Mesothelial cell of epicardium (in vitro differentiated cells): ENCODE results near the gene OR52K1. TPM values are rescaled to one million over a fixed set of nuclear protein-coding genes. Genes with fewer than 3 reads are reported as not detected.

Source experiments
- DNase-seq, 2 experiments: peaks; one replicate each; pipeline ENCODE4 v3.0.0; 2021; ENCODE audit warnings: low spot score in 2 of 2; ENCODE audit not compliant: unreplicated experiment in 2 of 2
- H3K27ac Mint-ChIP-seq: 2 replicates; pipeline ENCODE4 v1.8.0; 2021; ENCODE audit warnings: mixed read lengths
- H3K27me3 Mint-ChIP-seq: 2 replicates; pipeline ENCODE4 v1.8.0; 2021; ENCODE audit warnings: low read depth, mixed read lengths
- H3K36me3 Mint-ChIP-seq: 2 replicates; pipeline ENCODE4 v1.8.0; 2021; ENCODE audit warnings: mixed read lengths
- H3K4me1 Mint-ChIP-seq: 2 replicates; pipeline ENCODE4 v1.8.0; 2021; ENCODE audit warnings: mixed read lengths
- H3K4me3 Mint-ChIP-seq: 2 replicates; pipeline ENCODE4 v1.8.0; 2021; ENCODE audit warnings: mild to moderate bottlenecking, moderate library complexity, mixed read lengths
- H3K9me3 Mint-ChIP-seq: 2 replicates; pipeline ENCODE4 v1.8.0; 2021; ENCODE audit warnings: mixed read lengths
- total RNA-seq: library from RNA; stranded (reverse); gene quantifications from 3 replicates; pipeline ENCODE4 v1.2.1, GENCODE V29; 2021
- TF ChIP-seq, protein P1 (sequence below): fragments of 200-600 bp; sonication (generic); IDR thresholded peaks from one replicate; pipeline ENCODE4 v1.5.0; 2021; ENCODE audit warnings: antibody characterized with exemption; ENCODE audit not compliant: unreplicated experiment

Gene OR52K1
- total RNA-seq, 1 donor from 2014 or later = not detected

DNA sequence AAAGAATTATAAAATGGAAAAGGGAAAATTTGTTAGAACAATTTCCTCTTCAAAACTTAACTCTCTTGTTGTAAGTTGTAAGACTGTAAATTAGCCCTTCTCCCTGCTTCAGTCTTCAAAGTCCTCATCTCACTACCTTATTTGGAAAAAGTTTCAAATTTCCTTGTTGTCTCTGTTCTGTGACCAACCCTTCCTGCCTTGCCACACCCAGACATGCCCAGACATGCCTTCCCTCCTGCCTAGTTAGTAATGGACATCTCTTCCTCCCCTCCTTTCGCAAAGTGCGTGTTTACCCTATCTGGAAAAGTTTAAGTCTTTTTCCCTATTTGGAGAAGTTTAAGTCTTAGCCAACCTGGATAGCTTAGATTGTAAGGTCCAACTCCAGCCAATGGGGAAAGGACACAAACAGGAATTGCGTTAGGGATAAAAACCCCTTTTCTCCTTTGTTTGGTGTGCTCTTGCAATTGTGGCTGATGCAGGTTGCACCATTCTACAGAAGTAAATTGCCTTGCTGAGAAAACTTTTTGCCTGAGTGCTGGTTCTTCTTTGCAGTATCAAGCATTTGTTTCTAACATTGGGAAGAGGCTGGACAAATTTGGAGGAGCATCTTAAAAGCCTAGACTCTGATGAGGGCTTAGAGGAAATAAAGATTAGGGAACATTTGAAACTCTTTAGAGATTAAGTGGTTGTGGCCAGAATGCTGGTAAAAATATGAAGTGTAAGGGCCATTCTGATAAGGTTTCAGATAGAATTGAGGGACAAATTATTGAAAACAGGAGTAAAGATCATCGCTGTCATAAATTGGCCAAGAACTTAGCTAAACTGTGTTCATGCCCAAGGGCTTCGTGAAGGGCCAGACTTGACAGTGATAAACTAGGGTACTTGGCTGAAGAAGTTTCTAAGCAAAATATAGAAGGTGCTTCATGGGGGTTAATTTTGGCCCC is 18.0 kb upstream of the OR52K1 start:
- no peak overlapping the region for H3K4me3 Mint-ChIP-seq
- no peak overlapping the region for H3K27ac Mint-ChIP-seq
- TF ChIP-seq, protein P1, sequence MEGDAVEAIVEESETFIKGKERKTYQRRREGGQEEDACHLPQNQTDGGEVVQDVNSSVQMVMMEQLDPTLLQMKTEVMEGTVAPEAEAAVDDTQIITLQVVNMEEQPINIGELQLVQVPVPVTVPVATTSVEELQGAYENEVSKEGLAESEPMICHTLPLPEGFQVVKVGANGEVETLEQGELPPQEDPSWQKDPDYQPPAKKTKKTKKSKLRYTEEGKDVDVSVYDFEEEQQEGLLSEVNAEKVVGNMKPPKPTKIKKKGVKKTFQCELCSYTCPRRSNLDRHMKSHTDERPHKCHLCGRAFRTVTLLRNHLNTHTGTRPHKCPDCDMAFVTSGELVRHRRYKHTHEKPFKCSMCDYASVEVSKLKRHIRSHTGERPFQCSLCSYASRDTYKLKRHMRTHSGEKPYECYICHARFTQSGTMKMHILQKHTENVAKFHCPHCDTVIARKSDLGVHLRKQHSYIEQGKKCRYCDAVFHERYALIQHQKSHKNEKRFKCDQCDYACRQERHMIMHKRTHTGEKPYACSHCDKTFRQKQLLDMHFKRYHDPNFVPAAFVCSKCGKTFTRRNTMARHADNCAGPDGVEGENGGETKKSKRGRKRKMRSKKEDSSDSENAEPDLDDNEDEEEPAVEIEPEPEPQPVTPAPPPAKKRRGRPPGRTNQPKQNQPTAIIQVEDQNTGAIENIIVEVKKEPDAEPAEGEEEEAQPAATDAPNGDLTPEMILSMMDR = no peak
- peaks cover 3% of the 10 kb centered on the region for H3K36me3 Mint-ChIP-seq
- H3K27me3 Mint-ChIP-seq = no peaks in the 10 kb centered on the region
- peaks cover 29% of the 10 kb centered on the region for H3K9me3 Mint-ChIP-seq
- H3K4me1 Mint-ChIP-seq = peaks cover 12% of the 10 kb centered on the region
- no peak for DNase-seq

DNA sequence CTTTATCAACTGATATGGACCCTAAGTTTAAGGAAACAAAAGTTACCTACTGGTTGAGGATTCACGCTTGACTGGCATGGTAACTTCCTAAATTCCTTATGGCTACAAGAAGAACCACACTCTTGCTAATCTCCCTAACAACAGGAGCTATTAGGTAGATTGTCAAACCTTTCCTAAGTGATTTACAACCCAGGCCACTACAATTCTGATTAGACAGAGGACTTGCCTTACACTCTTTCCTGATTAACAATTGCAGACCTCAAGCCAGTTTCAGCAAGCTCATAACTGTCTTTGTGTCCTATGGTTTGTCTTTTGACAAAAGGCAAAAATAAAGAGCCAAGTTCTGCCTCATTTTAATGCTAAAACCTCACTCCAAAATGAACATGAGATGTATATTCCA is 17.0 kb upstream of the OR52K1 start:
- DNase-seq = no peak
- Mint-ChIP-seq H3K27me3 (peaks cover 4% of the 10 kb centered on the region), H3K4me3 (no peak overlapping the region), H3K36me3 (peaks cover 3% of the 10 kb centered on the region), H3K9me3 (peaks cover 29% of the 10 kb centered on the region), H3K4me1 (peaks cover 5% of the 10 kb centered on the region), H3K27ac (no peak overlapping the region)
- TF ChIP-seq, protein P1 = no peak

DNA sequence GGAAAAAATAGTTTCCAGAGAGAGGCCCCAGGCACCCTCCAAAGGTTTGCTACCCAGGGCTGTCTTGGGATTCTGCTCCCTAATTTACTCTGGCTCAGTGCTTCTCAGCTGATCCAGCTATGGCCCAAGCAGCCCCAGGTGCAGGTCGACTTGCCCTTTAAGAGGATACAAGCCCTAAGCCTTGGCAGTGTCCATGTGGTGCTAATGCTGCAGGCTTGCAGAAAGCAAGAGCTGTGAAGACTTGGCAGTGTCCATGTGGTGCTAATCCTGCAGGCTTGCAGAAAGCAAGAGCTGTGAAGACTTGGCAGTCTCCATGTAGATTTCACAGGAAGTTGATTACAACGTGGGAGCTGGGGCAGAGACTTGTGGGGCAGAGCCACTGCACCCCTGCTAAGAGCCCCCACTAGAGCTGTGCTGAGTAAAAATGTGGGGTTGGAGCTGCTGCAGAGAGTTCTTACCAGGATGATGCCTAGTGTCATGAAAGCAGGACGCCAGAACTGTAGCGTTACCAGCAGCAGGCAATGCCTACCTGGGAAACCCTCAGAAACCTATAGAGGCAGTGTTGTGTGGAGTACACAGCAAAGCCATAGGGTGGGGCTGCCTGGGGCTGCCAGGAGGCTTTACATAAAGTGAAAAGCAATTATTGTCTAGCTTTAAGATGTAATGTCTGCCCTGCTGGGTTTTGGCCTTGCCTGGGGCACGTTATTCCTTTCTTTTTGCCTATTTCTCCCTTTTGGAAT is 16.1 kb upstream of the OR52K1 start:
- Mint-ChIP-seq H3K36me3 (peaks cover 3% of the 10 kb centered on the region), H3K27me3 (peaks cover 4% of the 10 kb centered on the region)

DNA sequence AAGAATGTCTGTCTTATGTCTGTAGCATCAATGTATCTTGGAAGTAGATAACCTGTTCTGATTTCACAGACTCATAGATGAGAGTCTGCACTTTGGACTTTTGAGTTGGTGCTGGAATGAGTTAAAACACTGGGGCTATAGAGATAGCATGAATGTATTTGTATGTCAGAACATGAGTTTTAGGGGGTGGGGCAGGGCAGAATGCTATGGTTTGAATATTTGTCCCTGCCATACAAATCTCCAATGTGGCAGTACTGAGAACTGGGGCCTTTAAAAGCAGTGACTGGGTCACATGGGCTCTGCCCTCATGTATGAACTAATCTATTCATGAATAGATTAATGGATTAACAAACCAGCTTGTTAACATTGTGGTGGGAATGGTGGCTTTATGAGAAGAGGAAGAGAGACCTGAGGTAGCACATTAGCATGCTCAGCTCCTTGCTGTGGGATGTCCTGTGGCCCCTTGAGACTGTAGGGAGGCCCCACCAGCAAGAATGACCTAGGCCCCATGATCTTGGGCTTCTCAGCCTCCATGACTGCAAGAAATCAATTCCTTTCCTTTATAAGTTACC is 15.5 kb upstream of the OR52K1 start:
- Mint-ChIP-seq H3K9me3 (peaks cover 26% of the 10 kb centered on the region), H3K36me3 (peaks cover 3% of the 10 kb centered on the region), H3K4me1 (peaks cover 2% of the 10 kb centered on the region), H3K4me3 (no peak overlapping the region), H3K27ac (no peak overlapping the region), H3K27me3 (peaks cover 4% of the 10 kb centered on the region)
- TF ChIP-seq, protein P1 = no peak
- no peak for DNase-seq

More for the DNA sequence above, 16.1 kb upstream of the OR52K1 start:
- Mint-ChIP-seq H3K27ac (no peak overlapping the region), H3K4me1 (peaks cover 2% of the 10 kb centered on the region), H3K9me3 (peaks cover 29% of the 10 kb centered on the region), H3K4me3 (no peak overlapping the region)
- TF ChIP-seq, protein P1 = no peak
- DNase-seq = no peak

DNA sequence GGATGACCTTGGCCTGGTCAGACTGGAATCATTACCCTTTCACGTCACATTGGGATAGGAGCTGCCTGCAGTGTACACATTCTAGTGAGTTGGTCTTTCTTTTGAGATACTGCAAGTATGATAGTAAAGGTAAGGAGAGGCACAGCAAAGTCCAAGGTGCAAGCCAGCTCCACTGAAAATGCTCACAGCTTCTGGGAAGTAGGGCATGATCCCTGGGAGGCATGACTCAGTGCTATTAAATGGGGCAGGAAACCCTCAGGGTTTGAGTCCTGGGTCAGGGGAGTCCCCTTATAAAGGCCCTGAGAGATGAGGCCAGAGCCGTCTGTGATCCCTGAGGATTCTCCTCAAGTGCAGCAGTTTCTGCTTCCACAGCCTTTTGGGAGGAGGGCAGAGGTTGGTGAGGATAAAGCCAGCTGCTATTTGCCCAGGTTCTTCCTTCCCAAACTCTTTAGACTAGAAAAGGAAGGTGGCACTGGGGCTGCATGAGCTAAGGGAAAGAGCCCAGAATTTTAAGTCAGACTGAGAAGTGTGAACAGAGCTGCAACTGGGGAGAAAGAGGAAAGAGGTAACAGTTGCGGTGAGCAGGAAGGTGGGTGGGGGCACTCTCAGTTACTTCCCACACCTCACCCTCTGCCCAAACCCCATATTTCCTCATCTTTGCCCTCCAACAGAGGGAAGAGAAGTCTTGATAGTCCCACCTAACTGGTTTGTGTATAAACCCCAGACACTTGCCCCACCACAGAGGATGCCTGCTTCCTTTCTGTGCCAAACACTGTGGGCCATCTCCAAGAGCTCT is 14.4 kb upstream of the OR52K1 start:
- DNase-seq = no peak
- H3K4me3 Mint-ChIP-seq = no peak overlapping the region
- peaks cover 3% of the 10 kb centered on the region for H3K36me3 Mint-ChIP-seq
- H3K27ac Mint-ChIP-seq = no peak overlapping the region
- TF ChIP-seq, protein P1 = no peak
- H3K9me3 Mint-ChIP-seq = peaks cover 17% of the 10 kb centered on the region
- H3K27me3 Mint-ChIP-seq = peaks cover 4% of the 10 kb centered on the region
- H3K4me1 Mint-ChIP-seq = peaks cover 2% of the 10 kb centered on the region
